ENCODE measurements around the gene C16orf92. TPM values are rescaled to one million over a fixed set of nuclear protein-coding genes. Genes with fewer than 3 reads are reported as not detected.

The C16orf92 gene, protein sequence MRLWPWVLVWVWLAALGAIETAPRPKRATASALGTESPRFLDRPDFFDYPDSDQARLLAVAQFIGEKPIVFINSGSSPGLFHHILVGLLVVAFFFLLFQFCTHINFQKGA
- not detected in 2 replicates for total RNA-seq

DNA sequence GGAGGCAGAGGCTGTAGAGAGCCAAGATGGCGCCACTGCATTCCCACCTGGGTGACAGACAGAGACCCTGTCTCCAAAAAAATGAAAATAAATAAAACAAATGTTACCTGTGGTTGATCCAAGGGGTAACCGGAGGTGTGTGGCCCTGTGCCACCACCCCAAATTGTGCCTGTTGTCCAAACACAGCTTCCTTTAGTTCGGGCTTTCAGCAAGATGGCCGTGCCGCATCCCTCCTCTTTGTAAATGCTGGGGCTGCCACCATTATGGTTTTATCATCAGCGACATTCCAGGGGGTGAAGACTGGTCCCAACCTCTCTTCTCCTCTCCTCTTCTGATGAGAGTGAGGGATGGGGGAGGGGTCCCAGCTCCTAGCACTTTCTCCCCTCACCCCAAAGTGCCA lies at the start of gene C16orf92:
Gene C16orf92, plus strand, starts transcription at position 312 of the 400 bp plus-strand sequence. CDS start 143 bp downstream, outside the sequence.

DNA sequence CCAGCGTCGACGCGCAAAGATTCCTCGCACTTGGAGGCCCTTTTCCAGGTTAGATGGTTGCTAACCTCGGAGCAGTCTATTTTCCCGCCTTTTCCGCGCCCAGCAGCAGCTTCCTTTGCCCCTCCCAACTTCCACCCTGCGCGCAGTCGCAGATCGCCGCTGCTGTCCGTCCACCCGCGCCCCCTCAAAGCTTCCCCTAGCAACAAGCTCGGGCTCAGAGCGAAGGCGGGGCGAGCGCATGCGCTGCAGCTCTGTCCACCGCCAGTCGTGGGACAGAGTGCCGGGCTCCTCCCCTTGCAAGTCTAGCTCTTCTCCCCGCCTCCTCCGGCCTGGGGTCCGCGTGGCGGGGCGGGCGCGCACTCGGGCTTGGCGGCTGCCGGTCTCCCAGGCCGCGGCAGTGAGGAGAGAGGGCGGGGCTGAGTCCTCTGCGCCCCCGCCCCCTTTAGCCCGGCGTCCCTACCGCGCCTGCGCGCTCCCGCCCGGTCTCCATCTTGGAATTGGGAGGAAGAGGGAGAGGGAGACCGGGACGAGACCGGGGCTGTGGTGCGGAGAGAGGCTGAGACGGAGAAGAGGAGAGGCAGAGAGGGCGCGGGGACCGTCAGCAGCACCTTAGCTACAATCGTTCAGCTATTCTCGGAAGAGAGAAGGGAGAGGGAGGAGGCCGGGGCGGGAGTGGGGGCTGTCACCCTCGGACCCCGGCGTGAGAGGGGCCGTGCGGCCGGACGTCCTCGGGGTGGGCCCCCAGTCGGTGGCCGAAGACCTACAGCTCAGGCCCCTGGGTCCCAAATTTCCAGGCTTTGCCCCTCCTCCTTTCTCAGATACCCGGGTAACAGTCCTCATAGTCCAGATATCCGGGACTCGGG lies 49.4 kb upstream of the C16orf92 start, which contains the start of gene TAOK2:
Gene TAOK2, plus strand, starts transcription at position 485 of the 863 bp plus-strand sequence. CDS start 3,905 bp downstream, outside the sequence.

DNA sequence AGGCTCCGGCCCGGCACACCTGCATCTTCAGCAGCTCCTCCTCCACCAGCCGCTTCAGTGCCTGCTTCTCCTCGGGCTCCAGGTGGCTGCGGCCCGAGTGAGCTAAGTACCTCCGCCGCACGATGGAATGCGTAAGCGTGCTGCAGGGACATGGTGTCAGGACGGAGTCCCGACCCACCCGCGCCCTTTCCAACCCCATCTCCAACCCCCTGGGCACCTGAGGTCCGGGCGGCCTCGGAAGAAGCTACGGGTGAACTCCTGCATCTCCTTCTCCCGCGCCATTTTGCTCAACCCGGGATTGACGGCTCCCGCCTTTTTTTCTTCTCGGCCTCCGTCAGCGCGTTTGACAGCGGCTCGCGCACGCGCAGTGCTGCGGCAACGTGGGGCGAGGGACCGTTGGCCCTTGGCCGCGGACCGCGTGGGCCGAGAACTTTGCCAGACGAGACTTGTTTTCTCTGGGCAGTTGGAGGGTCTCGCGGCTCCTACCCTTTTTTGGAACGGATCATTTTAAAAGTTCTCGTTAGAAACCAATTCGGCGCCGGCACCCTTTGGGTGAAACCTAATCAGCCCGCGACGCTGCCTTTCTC lies 27.6 kb upstream of the C16orf92 start, which contains the start of gene HIRIP3:
Gene HIRIP3, minus strand, starts transcription at position 294 of the 587 bp plus-strand sequence. Its CDS starts 12 bp downstream, at position 282.

DNA sequence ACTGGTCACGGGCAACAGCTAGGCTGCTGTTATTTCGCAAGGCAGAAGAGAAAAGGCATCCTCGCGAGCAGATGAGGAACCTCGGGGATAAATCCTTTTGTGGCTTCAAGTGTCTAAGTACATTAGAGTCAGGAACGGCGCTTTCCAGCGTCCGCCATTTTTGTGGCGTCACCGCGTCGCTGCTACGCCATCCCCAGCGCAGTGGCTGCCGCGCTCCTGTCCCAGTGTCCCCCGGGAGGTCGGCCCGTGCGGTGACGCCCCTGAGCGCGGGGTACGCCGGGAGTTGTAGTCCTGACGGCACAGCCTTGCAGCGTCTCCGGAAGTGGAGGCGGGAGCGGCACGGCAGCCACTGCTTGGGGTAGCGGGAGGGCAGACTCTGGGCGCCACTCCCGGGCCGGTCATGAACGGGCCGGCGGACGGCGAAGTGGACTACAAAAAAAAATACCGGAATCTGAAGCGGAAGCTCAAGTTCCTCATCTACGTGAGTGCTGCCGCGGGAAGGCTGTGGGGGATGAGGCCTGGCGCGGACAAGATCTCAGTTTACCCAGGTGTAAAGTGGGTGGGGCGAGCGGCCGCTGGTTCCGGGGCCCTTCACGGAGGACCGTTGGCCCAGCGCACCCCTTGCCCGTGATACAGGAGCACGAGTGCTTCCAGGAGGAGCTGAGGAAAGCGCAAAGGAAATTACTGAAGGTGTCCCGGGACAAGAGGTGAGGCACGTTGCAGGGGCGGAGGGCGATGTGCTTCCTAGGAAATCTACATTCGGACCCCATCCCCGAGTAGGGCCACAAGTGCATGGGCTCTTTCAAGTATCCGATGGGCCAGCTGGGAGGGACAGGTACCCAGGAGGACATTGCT lies 26.9 kb upstream of the C16orf92 start, which contains the start of gene INO80E:
Gene INO80E, plus strand, starts transcription at position 331 of the 855 bp plus-strand sequence. Its CDS starts 70 bp downstream, at position 401.

DNA sequence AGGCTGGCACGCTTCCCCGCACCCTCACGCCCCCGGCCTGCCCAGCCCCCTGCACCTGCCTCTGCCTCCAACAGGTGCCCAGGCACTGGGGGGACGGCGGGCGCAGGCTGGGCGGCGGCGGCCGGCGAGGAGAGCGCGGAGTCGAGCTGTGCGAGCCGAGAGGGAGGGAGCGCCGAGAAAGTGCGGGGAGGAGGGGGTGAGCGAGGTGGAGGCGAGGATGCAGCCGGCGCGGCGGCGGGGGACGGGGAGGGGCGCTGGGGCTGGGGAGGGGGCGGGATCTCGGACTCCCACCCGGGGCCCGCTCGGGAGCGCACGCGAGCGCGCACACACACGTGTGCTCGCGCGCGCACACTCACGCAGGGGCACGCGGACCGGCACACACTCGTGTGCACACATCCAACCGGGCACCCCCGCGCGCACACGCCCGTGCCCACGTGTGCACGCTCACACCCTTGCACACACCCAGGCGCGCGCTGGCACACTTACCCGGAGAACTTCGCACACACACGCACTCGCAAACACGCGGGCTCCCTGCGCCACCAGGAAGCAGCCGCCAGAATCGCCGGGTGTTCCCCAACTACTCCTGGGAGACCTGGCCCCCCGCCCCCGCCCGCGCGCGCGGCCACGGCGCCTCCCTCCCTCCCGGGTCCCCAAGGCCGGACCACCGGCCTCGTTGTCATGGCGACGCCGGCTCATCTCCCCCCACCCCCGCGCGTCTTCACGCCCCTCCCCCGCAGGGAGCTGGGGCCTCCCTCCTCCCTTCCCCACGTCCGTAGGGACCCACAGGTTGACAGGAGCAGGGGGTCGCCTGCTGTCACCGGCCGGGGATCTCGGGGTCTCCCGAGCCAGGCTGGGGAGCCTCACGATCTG lies 11.9 kb upstream of the C16orf92 start, which contains the start of gene DOC2A:
Gene DOC2A, minus strand, starts transcription at position 184 of the 870 bp plus-strand sequence. CDS start 805 bp downstream, outside the sequence.

DNA sequence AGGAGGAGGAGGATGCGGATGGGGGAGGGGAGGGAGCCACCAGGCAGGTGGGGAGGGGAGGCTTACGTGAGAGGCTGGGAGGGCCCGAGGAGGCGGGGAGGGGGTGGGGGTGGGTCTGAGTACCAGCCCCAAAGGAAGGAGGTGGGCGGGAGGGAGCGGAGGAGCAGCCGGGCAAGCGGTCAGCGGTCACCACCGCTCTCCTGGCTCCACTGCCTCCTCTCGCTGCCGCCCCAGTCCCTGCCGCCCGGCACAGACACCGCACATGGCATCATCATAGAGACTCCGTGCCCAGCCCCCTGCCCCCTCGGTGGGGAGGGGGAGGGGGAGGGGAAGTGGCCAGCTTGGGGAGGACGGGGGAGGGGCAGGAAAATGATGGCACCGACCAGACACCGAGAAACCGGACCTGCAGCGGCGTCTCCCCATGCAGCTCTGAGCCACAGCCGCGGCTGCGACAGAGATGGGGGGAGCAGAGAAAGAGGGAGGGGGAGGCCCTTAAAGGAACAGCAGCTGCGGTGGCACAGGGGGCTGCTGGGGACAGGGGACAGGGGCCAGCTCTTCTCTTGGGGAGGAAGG lies 7.9 kb downstream of the C16orf92 start, which contains the start of gene TLCD3B:
Gene TLCD3B, minus strand, starts transcription at position 431 of the 573 bp plus-strand sequence. CDS start 744 bp downstream, outside the sequence.

DNA sequence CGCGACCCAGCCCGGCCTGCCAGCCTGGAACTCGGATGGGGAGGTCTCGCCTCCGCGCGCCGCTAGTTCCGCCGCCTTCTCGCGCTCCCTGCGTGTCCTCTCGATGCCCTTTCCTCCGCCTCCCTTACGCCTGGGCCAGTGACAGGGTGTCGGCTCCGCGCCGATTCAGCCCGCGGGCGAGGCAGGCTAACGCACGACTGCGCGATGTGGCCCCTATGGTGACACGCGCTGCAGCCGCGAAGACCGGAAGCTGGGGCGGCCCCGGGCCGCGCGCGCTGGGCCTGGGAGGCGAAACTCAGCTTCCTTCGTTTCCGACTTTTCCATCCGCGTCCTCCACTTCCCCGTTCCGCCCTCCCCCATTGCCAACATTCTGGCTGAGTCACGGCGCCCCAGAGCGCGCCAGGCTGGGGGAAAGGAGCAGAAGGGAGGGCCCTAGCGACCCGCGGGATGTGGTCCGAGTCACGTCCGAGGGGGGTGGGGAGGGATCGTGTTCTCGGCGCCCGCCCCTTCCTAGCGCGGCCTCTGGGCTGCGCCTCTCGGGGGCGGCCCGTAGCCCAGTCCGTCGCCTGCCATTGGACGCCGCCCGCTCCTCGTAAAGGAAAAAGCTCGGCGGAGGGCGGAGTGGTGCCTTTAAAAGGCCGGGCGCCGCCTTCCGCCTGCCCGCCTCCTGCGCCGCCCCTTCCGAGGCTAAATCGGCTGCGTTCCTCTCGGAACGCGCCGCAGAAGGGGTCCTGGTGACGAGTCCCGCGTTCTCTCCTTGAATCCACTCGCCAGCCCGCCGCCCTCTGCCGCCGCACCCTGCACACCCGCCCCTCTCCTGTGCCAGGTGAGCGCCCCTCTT lies 42.3 kb downstream of the C16orf92 start, which contains the start of gene ALDOA:
Gene ALDOA, plus strand, starts transcription at position 659 of the 841 bp plus-strand sequence. CDS start 1,138 bp downstream, outside the sequence.

Other genes with a start within 250 kb of the C16orf92 start
- gene ZG16, start 244.9 kb upstream of the C16orf92 start, total RNA-seq = not detected in 2 replicates
- 38.6 and 60.5 TPM in 2 replicates for gene KIF22, start 232.4 kb upstream of the C16orf92 start, total RNA-seq
- 171 and 211 TPM in 2 replicates for gene MAZ, start 216.7 kb upstream of the C16orf92 start, total RNA-seq
- gene PRRT2, start 211.0 kb upstream of the C16orf92 start, total RNA-seq = 0.25 TPM in 1 of 2 replicates, not detected in the other
- 15.1 and 15.4 TPM in 2 replicates for gene PAGR1, start 207.0 kb upstream of the C16orf92 start, total RNA-seq
- 223 and 253 TPM in 2 replicates for gene MVP, start 202.7 kb upstream of the C16orf92 start, total RNA-seq
- 63.0 and 90.8 TPM in 2 replicates for gene CDIPT, start 160.0 kb upstream of the C16orf92 start, total RNA-seq
- 0.65 and 5.9 TPM in 2 replicates for gene SEZ6L2, start 123.6 kb upstream of the C16orf92 start, total RNA-seq
- 0.32 and 0.63 TPM in 2 replicates for gene ASPHD1, start 122.7 kb upstream of the C16orf92 start, total RNA-seq
- 2.9 and 7.9 TPM in 2 replicates for gene KCTD13, start 97.0 kb upstream of the C16orf92 start, total RNA-seq
- gene TMEM219, start 61.1 kb upstream of the C16orf92 start, total RNA-seq = 52.2 and 80.0 TPM in 2 replicates
- gene TAOK2, start 49.3 kb upstream of the C16orf92 start, total RNA-seq = 98.1 and 119 TPM in 2 replicates
- 6.6 and 8.2 TPM in 2 replicates for gene HIRIP3, start 27.6 kb upstream of the C16orf92 start, total RNA-seq
- 13.9 and 20.0 TPM in 2 replicates for gene INO80E, start 27.0 kb upstream of the C16orf92 start, total RNA-seq
- gene DOC2A, start 12.2 kb upstream of the C16orf92 start, total RNA-seq = 0.32 and 0.63 TPM in 2 replicates
- gene TLCD3B, start 8.1 kb downstream of the C16orf92 start, total RNA-seq = 0.16 TPM in 1 of 2 replicates, not detected in the other
- 249 and 321 TPM in 2 replicates for gene ALDOA, start 42.6 kb downstream of the C16orf92 start, total RNA-seq
- gene PPP4C, start 52.8 kb downstream of the C16orf92 start, total RNA-seq = 205 and 215 TPM in 2 replicates
- 0.16 and 0.19 TPM in 2 replicates for gene TBX6, start 68.7 kb downstream of the C16orf92 start, total RNA-seq
- gene YPEL3, start 73.0 kb downstream of the C16orf92 start, total RNA-seq = 13.6 and 18.4 TPM in 2 replicates
- gene GDPD3, start 90.3 kb downstream of the C16orf92 start, total RNA-seq = 0.49 and 2.5 TPM in 2 replicates
- 27.4 and 39.0 TPM in 2 replicates for gene MAPK3, start 100.0 kb downstream of the C16orf92 start, total RNA-seq
- gene CORO1A, start 160.4 kb downstream of the C16orf92 start, total RNA-seq = 3.1 and 3.2 TPM in 2 replicates
- gene BOLA2B, start 170.5 kb downstream of the C16orf92 start, total RNA-seq = 28.4 and 30.9 TPM in 2 replicates
- 41.9 and 45.5 TPM in 2 replicates for gene SLX1A, start 170.7 kb downstream of the C16orf92 start, total RNA-seq
- 2.3 and 4.7 TPM in 2 replicates for gene SULT1A3, start 176.1 kb downstream of the C16orf92 start, total RNA-seq
- gene NPIPB13, start 225.3 kb downstream of the C16orf92 start, total RNA-seq = 0.16 and 6.2 TPM in 2 replicates